ENCODE measurements around the gene NBAS.
"Not testable (repeated sequence)": the region's sequence is repeated elsewhere in the genome, so short reads cannot be mapped to it uniquely, and the experiment has no call there.

The NBAS gene

DNA sequence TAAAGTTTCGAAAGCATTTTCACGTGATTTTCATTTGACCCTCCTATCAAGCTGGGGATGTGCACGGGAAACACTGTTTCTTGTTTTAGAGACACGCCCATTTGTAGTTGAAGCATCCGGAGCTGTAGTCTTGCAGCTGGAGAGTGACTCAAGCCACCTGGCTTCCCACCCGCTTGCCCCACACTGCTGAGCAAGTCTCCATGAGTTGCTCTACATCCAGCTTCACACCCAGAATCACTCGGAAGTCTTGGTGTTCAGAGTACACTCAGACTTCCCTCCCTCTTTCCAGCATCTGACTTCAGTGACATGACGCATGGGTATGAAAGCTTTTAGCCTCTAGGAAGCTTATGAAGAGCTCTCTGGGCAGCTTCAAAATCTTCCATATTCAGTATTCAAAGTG is 262.4 kb downstream of the NBAS start:
- DNase-seq: no peak

- DNase-seq: no peak
Measured at GRCh38 chr2:15293262-15293937, 267.7 kb downstream of the NBAS start.

DNA sequence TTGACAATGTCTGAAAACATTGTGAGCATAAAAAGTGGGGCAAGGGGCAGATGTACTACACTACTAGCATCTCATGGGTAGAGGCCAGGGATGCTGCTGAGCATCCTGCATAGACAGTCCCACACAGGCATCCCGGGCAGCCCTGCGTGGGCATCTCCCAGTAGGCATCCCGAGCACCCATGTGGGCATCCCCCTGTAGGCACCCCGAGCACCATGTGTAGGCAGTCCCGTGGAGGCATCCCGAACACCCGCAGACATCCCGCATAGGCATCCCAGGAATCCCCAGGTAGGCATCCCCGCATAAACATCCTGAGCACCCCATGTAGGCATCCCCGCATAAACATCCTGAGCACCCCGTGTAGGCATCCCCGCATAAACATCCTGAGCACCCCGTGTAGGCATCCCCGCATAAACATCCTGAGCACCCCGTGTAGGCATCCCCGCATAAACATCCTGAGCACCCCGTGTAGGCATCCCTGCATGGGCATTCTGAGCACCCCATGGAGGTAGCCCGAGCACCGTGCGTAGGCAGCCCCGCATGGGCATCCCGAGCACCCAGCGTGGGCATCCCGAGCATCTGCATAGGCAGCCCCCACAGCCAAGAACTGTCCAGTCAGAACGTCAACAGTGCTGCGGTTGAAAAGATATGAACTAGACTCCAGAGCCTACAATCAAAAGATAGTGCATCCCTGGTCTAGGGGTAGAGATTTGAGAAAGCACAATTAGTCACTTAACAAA is 273.5 kb downstream of the NBAS start:
- DNase-seq: no peak

DNA sequence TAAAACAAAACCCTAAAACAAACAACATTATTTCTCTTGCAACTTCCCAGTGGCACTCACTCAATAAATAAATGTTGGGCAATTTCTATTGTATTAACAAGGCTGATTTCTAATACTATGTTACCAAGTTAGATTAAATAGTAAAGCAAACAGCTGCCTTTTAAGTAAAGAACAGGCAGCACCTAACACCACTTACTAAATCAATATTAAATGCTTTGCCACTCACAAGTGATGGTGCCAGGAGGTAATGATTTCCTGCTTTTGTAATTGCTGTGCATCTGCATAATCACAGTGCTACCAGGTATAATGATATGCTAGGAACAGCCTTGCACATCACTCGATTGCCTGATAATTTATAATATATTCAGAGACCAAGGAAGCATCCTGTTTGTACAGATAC is 276.5 kb downstream of the NBAS start:
- DNase-seq: no peak

DNA sequence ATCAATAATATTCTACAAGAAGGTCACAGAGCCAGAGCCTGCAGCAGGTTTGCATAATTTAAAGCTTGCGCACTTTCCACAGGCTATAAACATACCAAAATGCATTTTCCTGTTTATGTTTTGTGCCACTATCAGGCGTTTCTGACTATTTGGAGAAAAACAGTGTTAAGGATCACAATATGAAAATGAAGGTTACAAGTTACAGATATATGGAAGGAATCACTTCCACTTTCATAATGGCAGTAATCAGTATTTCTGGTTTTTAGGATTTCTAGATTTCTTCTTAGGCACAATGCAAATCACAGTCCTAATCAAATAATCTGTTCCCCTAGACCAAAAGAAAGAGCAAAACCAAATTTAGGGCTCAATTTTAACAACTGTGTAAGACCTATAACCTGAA is 279.5 kb downstream of the NBAS start:
- no peak for DNase-seq

DNA sequence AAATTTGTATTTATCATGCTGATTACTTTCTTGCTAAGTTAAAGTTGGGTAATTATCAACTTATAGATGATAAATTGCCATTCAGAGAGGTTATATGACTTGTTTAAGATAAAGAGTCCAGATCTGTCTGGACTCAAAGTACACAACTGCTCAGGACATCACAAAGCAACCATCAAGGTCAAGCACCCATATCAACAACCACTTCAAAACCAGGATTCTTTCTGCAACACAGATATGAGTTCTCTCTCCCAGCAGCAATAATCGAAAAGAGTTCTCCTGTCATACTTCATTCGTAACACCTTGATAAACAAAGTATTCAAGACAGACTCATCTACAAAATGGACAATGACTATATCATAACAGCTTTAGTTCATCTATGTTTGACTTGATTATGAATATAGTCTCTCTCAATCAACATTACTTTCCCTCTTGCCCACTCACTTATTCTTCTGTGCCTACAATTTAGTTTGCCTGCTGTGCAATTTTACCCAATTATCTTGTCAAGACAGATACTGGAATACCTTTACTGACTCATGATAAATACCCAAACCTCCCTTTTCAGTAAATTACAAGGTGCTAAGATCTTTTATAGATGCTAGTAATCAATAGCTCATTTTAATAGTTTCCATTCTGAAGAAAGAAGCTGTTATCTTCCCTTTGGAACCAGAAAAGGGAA is 281.8 kb downstream of the NBAS start:
- DNase-seq: no peak

DNA sequence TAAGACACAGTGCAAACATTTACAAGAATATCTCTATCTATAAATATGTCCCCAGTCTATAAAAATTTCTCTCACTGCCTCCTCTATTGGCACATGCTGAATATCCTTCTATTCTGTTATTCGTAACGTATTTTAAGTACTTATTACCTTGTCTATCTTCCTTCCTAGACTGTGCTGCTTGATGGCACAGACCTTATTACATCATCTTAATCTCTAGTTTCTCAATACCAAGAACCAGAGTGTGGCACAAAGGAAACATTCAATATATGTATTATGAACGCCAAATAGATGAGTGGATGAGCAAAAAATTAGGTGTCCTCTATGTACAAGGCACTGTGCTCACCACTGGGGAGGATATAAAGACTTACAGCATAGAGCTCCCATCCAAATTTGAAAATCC is 282.8 kb downstream of the NBAS start:
- DNase-seq: no peak

- DNase-seq: no peak
Measured at GRCh38 chr2:15275346-15275745, 285.8 kb downstream of the NBAS start.

- DNase-seq: no peak
Measured at GRCh38 chr2:15273452-15273851, 287.7 kb downstream of the NBAS start.

DNA sequence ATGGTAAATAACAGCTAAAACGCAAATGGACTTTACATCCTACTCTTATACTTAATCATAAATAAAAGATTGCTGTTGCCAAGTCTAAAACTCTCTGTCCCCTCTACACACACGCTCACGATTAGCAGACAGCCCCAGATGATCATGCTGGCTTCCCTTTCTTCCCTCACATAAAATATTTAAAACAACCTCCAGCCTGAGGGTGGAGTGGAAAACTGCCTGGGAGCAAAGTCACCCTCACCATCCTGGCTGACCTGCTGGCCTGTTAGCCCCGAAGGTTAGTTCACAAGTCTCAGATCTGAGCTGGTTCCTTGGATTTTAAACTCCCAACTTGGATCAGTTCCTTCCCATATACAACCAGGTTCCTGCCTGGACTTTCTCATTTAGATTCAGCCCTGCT is 288.2 kb downstream of the NBAS start:
- DNase-seq: no peak

DNA sequence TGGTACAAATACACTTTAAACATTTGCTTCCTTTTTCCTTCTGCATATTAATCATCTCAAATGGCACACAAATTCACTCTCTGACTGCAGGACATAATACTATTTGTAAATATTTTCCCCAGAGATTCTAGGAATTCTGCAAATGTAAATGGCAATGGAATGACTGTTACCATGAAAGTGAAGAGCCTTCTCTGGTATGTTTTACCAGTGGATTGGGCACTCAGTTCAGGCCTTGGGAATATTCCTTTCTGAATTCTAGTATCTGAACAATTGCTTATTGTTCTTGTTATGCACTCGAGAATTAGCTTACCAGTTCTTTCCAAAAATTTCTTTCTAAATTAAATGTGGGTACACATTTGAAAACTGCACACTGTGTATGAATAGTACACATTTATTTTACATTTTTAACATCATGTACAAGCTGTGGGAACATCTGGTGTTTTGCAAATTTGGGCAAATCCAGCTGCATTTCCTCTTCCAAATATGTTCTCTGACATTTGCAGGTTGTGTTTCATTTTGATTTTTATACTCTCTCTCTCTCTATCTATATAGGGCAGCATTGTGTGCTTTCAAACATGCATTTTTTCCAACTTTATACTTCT is 289.1 kb downstream of the NBAS start:
- DNase-seq: no peak

GRCh38 chr2:15271276-15271675 is 289.9 kb downstream of the NBAS start:
- DNase-seq: no peak

DNA sequence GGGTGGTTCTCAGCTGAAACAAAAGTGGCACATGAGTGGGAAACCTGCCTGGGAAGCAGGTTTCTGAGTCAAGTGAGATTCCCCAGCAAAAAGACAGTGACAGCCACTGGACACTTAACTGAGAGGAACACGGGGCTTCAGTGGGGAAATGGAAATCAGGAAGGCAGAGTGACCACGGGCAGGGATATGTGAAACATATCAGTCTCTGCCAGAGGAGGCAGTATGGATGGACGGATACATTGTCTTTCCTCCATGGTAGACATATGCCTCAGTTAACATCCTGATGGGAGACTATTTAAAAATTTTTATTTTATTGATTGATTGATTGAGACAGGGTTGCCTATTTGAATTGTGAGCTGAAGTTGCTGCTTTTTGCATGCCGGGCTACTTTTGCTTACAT is 292.1 kb downstream of the NBAS start:
- DNase-seq: no peak

DNA sequence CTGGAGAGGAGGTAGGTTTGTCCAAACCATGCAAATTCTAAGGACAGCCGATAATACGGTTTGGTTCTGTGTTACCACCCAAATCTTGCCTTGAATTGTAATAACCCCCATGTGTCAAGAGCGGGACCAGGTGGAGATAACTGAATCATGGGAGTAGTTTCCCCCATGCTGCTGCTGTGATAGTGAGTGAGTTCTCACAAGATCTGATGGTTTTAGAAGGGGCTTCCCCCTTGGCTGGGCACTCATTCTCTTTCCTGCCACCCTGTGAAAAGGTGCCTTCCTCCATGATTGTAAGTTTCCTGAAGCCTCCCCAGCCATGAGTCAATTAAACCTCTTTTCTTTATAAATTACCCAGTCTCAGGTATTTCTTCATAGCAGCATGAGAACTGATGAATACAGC is 295.2 kb downstream of the NBAS start:
- no peak for DNase-seq

GRCh38 chr2:15263976-15264685 is 297.0 kb downstream of the NBAS start:
- no peak for DNase-seq

DNA sequence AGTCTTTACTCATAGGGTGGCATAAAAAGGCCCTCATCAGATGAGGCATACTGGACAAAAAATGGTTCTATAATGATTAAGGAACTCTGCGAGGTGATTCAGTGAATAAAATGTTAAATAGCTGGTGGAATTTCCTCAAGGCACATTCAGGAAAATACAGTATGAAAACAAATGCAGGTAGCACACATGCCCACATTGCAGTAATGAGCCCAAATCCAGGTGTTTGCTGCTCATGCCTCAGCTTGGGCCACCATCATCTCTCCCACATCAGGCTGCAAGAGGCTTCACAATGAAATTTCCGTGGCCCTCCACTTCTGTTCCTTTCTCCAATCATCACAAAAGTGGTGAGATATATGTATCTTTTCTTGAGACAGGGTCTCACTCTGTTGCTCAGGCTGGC is 298.3 kb downstream of the NBAS start:
- no peak for DNase-seq

DNA sequence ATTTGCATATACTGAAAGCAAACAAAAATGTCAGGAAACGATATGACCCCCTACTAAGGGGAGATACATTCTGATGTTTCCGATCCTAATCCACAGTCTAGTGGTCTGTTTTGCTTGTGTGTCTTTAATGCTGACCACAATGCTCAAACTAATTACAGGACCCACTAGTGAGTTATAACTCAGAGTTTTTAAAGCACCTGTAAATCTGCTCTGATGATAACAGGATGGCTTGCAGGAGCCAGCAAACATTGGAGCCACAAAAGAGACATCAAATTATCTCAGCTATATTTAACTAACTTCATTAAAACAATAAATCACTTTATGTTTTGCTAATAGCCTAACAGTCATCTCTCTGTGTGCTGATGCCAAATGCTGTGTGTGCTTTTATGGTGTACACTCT is 300.3 kb downstream of the NBAS start:
- no peak for DNase-seq

DNA sequence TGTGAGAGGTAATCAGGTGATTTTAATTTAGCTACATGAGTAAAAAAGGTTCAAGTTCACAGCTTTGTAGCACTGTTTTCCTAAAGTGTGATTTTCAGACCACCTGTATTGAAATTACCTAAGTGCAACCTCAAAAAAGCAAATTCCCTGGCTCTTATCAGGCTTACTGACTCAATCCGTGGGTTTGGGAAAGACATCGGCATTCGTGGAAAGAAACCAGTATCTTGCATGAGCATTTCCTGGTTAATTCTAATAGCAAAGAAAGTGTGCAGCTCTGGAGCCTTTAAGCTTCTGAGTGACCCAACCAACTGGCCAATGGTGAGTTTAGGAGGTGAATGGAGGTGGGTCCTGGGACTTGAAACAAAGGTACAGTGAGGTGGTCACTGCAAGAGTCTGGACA is 300.9 kb downstream of the NBAS start:
- DNase-seq: no peak

- peak; percentile 23 for DNase-seq
Measured at GRCh38 chr2:15259356-15259756, 301.8 kb downstream of the NBAS start.

DNA sequence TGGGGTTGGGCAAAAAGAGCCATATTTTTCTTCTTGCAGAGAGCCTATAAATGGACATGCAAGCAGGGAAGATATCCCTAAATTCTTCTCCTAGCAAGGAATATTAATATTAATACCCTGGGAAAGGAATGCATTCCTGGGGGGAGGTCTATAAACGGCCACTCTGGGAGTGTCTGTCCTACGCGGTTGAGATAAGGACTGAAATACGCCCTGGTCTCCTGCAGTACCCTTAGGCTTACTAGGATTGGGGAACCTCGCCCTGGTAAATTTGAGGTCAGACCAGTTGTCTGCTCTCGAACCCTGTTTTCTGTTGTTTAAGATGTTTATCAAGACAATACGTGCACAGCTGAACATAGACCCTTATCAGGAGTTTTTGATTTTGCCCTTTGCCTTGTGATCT is 302.7 kb downstream of the NBAS start:
- not testable (repeated sequence) for DNase-seq

- DNase-seq: no peak
Measured at GRCh38 chr2:15253835-15254286, 307.3 kb downstream of the NBAS start.

- no peak for DNase-seq
Measured at GRCh38 chr2:15253247-15253646, 307.9 kb downstream of the NBAS start.

DNA sequence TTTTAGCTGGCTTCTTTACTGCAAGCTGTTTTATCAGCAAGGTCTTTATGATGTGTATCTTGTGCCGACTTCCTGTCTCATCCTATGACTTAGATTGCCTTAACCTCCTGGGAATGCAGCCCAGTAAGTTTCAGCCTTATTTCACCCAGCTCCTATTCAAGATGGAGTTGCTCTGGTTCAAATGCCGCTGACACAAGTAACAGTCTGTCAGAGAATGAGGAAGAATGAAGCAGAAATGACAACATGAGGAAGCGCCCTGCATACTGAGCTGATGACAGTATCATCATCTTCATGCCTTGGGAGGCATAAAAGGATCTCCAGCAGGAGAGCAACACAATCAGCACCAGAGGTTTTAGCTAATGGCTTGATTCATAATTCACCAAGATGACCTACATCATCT is 309.4 kb downstream of the NBAS start:
- no peak for DNase-seq
